H1 (cell line): ENCODE measurements around the gene NEBL. TPM values are rescaled to one million over a fixed set of nuclear protein-coding genes. Genes with fewer than 3 reads are reported as not detected.

Source experiments
- CTCF ChIA-PET: fragments of 300-600 bp; sonication (Branson Sonifier 250); formaldehyde crosslinking; loops from one replicate; lab custom pipeline; 2021; ENCODE audit not compliant: partially characterized antibody; lab: Charles Lee
- POLR2A ChIA-PET: fragments of 300-600 bp; sonication (Branson Sonifier 250); formaldehyde crosslinking; loops from one replicate; lab custom pipeline; 2021; ENCODE audit warnings: inconsistent platforms; ENCODE audit not compliant: partially characterized antibody; lab: Charles Lee
- DNase-seq, 2 experiments: peaks; one replicate each; pipeline versions ENCODE4 v3.0.0 to v3.0.0-alpha.2; 2010 to 2022; ENCODE audit warnings: low spot score in 2 of 2, low read depth in 1 of 2, mixed read lengths in 1 of 2
- FAIRE-seq: peaks from 2 replicates; lab custom pipeline; 2011; peaks lifted over from hg19 to GRCh38; lab: Jason Lieb, UNC
- H2AFZ ChIP-seq: 2 replicates; pipeline ENCODE4 v1.8.1; 2012; ENCODE audit warnings: low read length, inconsistent platforms
- H2AK5ac ChIP-seq: 2 replicates; pipeline ENCODE4 v1.6.1; 2013; ENCODE audit warnings: low read depth, low read length
- H2BK120ac ChIP-seq: replicated peaks from 2 replicates; pipeline ENCODE3; 2013; ENCODE audit warnings: low read depth, low read length, inconsistent platforms
- H2BK12ac ChIP-seq: 2 replicates; pipeline ENCODE4 v1.6.1; 2013; ENCODE audit warnings: low read depth, low read length
- H2BK15ac ChIP-seq: 2 replicates; pipeline ENCODE4 v1.6.1; 2013; ENCODE audit warnings: low read length
- H2BK20ac ChIP-seq: 2 replicates; pipeline ENCODE4 v1.6.1; 2013; ENCODE audit warnings: low read length
- H2BK5ac ChIP-seq: 2 replicates; pipeline ENCODE4 v1.6.1; 2013; ENCODE audit warnings: low read depth, low read length
- H3K14ac ChIP-seq: 2 replicates; pipeline ENCODE4 v1.6.1; 2013; ENCODE audit warnings: inconsistent platforms; ENCODE audit not compliant: insufficient read length
- H3K18ac ChIP-seq: 2 replicates; pipeline ENCODE4 v1.6.1; 2013; ENCODE audit warnings: low read length; ENCODE audit errors: extremely low read depth
- H3K23ac ChIP-seq: 2 replicates; pipeline ENCODE4 v1.6.1; 2013; ENCODE audit warnings: inconsistent platforms; ENCODE audit not compliant: insufficient read length
- H3K23me2 ChIP-seq: 2 replicates; pipeline ENCODE4 v1.6.1; 2013; ENCODE audit warnings: low read depth, low read length
- H3K27ac ChIP-seq: 2 replicates; pipeline ENCODE4 v1.6.1; 2011; ENCODE audit warnings: low read depth, low read length, inconsistent platforms
- H3K27me3 ChIP-seq, 4 experiments: replicated peaks in 1 of 4; 1 replicate in 1 of 4; 2 replicates in 3 of 4; pipeline versions ENCODE4 v1.6.1 to v1.8.1; 2011 to 2013; ENCODE audit warnings: low read length in 3 of 4, mild to moderate bottlenecking in 3 of 4, inconsistent platforms in 2 of 4, mixed read lengths in 2 of 4, moderate library complexity in 1 of 4; ENCODE audit not compliant: control insufficient read depth in 3 of 4, insufficient read depth in 3 of 4; ENCODE audit errors: extremely low read depth in 1 of 4
- H3K36me3 ChIP-seq, 4 experiments: 2 replicates each; pipeline versions ENCODE4 v1.6.1 to v1.8.1; 2011 to 2013; ENCODE audit warnings: mild to moderate bottlenecking in 4 of 4, low read length in 3 of 4, moderate library complexity in 2 of 4, control low read depth in 1 of 4, inconsistent platforms in 1 of 4; ENCODE audit not compliant: insufficient read depth in 4 of 4, control insufficient read depth in 2 of 4
- H3K4ac ChIP-seq: replicated peaks from 2 replicates; pipeline ENCODE3; 2013; ENCODE audit warnings: low read length, low read depth, mixed read lengths, inconsistent platforms; ENCODE audit not compliant: insufficient read length
- H3K4me1 ChIP-seq, 4 experiments: replicated peaks in 1 of 4; 1 replicate in 1 of 4; 2 replicates in 3 of 4; pipeline versions ENCODE4 v1.6.1 to v1.8.1; 2011 to 2013; ENCODE audit warnings: low read length in 3 of 4, inconsistent platforms in 2 of 4, mixed read lengths in 1 of 4; ENCODE audit not compliant: insufficient read depth in 4 of 4, control insufficient read depth in 3 of 4
- H3K4me2 ChIP-seq, 2 experiments: 2 replicates each; pipeline versions ENCODE4 v1.6.1 to v1.8.1; 2011 to 2013; ENCODE audit warnings: low read depth in 2 of 2, low read length in 2 of 2, control low read depth in 1 of 2, inconsistent platforms in 1 of 2, mild to moderate bottlenecking in 1 of 2; ENCODE audit not compliant: insufficient read depth in 1 of 2
- H3K4me3 ChIP-seq, 4 experiments: fragments of 200-600, 300-600 bp in 1 of 4; sonication (generic), shearing (Covaris generic), sonication (Bioruptor Twin) in 1 of 4; 2 replicates each; pipeline versions ENCODE4 v1.5.1 to v1.8.1; 2011 to 2016; ENCODE audit warnings: low read length in 4 of 4, low read depth in 3 of 4, control low read depth in 2 of 4, inconsistent platforms in 2 of 4, mild to moderate bottlenecking in 2 of 4, mixed read lengths in 1 of 4, moderate library complexity in 1 of 4; ENCODE audit not compliant: insufficient read depth in 2 of 4; ENCODE audit errors: extremely low read depth in 1 of 4
- H3K56ac ChIP-seq: replicated peaks from 2 replicates; pipeline ENCODE3; 2013; ENCODE audit warnings: low read depth, mild to moderate bottlenecking, mixed read lengths, low read length, inconsistent platforms; ENCODE audit not compliant: insufficient read length
- H3K79me1 ChIP-seq: 2 replicates; pipeline ENCODE4 v1.6.1; 2013; ENCODE audit warnings: low read depth, low read length, control low read depth
- H3K79me2 ChIP-seq, 2 experiments: 2 replicates each; pipeline versions ENCODE4 v1.6.1 to v1.8.1; 2012 to 2013; ENCODE audit warnings: low read length in 2 of 2, mild to moderate bottlenecking in 2 of 2, inconsistent platforms in 1 of 2; ENCODE audit not compliant: insufficient read depth in 2 of 2, control insufficient read depth in 1 of 2
- H3K9ac ChIP-seq, 4 experiments: replicated peaks in 1 of 4; 1 replicate in 1 of 4; 2 replicates in 3 of 4; pipeline versions ENCODE4 v1.6.1 to v1.8.1; 2011 to 2013; ENCODE audit warnings: low read depth in 3 of 4, low read length in 3 of 4, control low read depth in 2 of 4, mild to moderate bottlenecking in 2 of 4, moderate library complexity in 2 of 4, inconsistent platforms in 1 of 4; ENCODE audit errors: extremely low read depth in 1 of 4
- H3K9me3 ChIP-seq, 2 experiments: 2 replicates each; pipeline versions ENCODE4 v1.6.1 to v1.8.1; 2012 to 2013; ENCODE audit warnings: mild to moderate bottlenecking in 2 of 2, moderate library complexity in 2 of 2, control low read depth in 1 of 2, inconsistent platforms in 1 of 2, low read depth in 1 of 2, low read length in 1 of 2, mixed read lengths in 1 of 2; ENCODE audit not compliant: insufficient read depth in 2 of 2
- H4K20me1 ChIP-seq, 2 experiments: replicated peaks in 1 of 2; 2 replicates each; pipeline versions ENCODE3 to v1.8.1; 2011 to 2013; ENCODE audit warnings: inconsistent platforms in 2 of 2, low read length in 2 of 2, mild to moderate bottlenecking in 1 of 2; ENCODE audit not compliant: insufficient read depth in 2 of 2, control insufficient read depth in 1 of 2
- H4K5ac ChIP-seq: 2 replicates; pipeline ENCODE4 v1.6.1; 2013; ENCODE audit warnings: low read length, low read depth, mixed read lengths, inconsistent platforms; ENCODE audit not compliant: insufficient read length
- H4K8ac ChIP-seq: 2 replicates; pipeline ENCODE4 v1.8.0; 2013; ENCODE audit warnings: mild to moderate bottlenecking, moderate library complexity, low read length, inconsistent platforms; ENCODE audit not compliant: insufficient read depth; ENCODE audit errors: extremely low read depth
- H4K91ac ChIP-seq: replicated peaks from 2 replicates; pipeline ENCODE3; 2013; ENCODE audit warnings: low read length, mixed read lengths, inconsistent platforms; ENCODE audit not compliant: insufficient read length
- ATF3 ChIP-seq: IDR thresholded peaks from 2 replicates; pipeline ENCODE4 v1.6.1; 2011; ENCODE audit warnings: low read depth, mild to moderate bottlenecking, low read length; ENCODE audit not compliant: insufficient read depth
- CREB1 ChIP-seq: IDR thresholded peaks from 2 replicates; pipeline ENCODE4 v1.6.1; 2012; ENCODE audit warnings: inconsistent platforms
- SRF ChIP-seq: IDR thresholded peaks from 2 replicates; pipeline ENCODE4 v1.6.1; 2011; ENCODE audit warnings: mild to moderate bottlenecking, low read depth, low read length, moderate library complexity
- YY1 ChIP-seq: IDR thresholded peaks from 2 replicates; pipeline ENCODE4 v1.6.1; 2011; ENCODE audit warnings: low read depth, mild to moderate bottlenecking, low read length
- WGBS, 2 experiments: shearing (Covaris generic) in 1 of 2; methylation state at CpG; one replicate each; pipeline versions ENCODE4 v1.1.6 to v1.1.7; 2013 to 2015; ENCODE audit warnings: low lambda C conversion rate in 2 of 2, mixed read lengths in 2 of 2, inconsistent platforms in 1 of 2, low coverage in 1 of 2, missing lambda C conversion rate in 1 of 2; ENCODE audit not compliant: insufficient replicate concordance in 2 of 2, insufficient coverage in 1 of 2, insufficient read length in 1 of 2; ENCODE audit errors: extremely low coverage in 1 of 2, missing lambda C conversion rate in 1 of 2; 5-methylcytosine and 5-hydroxymethylcytosine counted together
- long read RNA-seq, 2 experiments: library from RNA in 1 of 2; library from capped mRNA in 1 of 2; stranded (forward); transcript quantifications; one replicate each; pipeline ENCODE4 v2.0.0, GENCODE V29; 2021; ENCODE audit warnings: inconsistent platforms in 1 of 2
- polyA minus RNA-seq, 3 experiments: library from RNA; depleted of rRNA, polyadenylated mRNA; stranded (reverse); fragments of >200 nt; gene quantifications; 1 replicate in 2 of 3; 2 replicates in 1 of 3; pipeline ENCODE4 v1.2.3, GENCODE V29; 2011
- polyA plus RNA-seq, 7 experiments: library from polyadenylated mRNA; depleted of rRNA in 3 of 7; stranded (reverse) in 5 of 7; unstranded in 2 of 7; fragments of >200 nt in 5 of 7; fragments of 200-250 nt in 2 of 7; gene quantifications; 1 replicate in 5 of 7; 2 replicates in 1 of 7; 4 replicates in 1 of 7; pipeline versions ENCODE4 v1.2.1 to v1.2.3, GENCODE V29; 2011 to 2013; ENCODE audit warnings: missing spikeins in 2 of 7, mixed read lengths in 2 of 7
- total RNA-seq: library from RNA; stranded (reverse); fragmentation: NEBNext Ultra II Directional; extraction: Animal tissue kit (Norgen Biotek cat#: 25700); gene quantifications from 2 replicates; pipeline ENCODE4 v1.2.1, GENCODE V29; 2021

NEBL gene
- total RNA-seq: 10.5 TPM in 2 replicates
- polyA plus RNA-seq (2011; rRNA removed): 4.7 and 7.5 TPM in 2 replicates
- polyA plus RNA-seq (2011; cell fraction: cytosol; rRNA removed): 7.9 TPM
- 12.0 TPM for polyA plus RNA-seq (2011; cell fraction: nucleus; rRNA removed)
- 5.3 to 7.8 TPM (median 6.0 TPM) in 4 replicates for polyA plus RNA-seq (2012, experiment 1 of 2)
- 0.46 TPM for polyA plus RNA-seq (2012, experiment 2 of 2)
- 7.6 TPM for polyA plus RNA-seq (2013, experiment 1 of 2)
- 8.1 TPM for polyA plus RNA-seq (2013, experiment 2 of 2)
- polyA minus RNA-seq (2011; rRNA and poly(A)+ RNA removed): 24.5 and 43.9 TPM in 2 replicates
- polyA minus RNA-seq (2011; cell fraction: cytosol; rRNA and poly(A)+ RNA removed): 10.2 TPM
- 55.6 TPM for polyA minus RNA-seq (2011; cell fraction: nucleus; rRNA and poly(A)+ RNA removed)
- long read RNA-seq, experiment 1, partial matches to known transcripts: 2 of 12 reads
- long read RNA-seq, experiment 1, other reads (novel, unspliced or antisense): 7 of 12 reads
- long read RNA-seq, experiment 2: 0 reads

GRCh38 chr10:20897146-20897825 lies at the start of gene NEBL:
NEBL (minus strand) TSS chr10:20897311; CDS start chr10:20897205, 106 bp downstream.
- ChIA-PET POLR2A (no interaction called here), CTCF (no interaction called here)
- Histone ChIP-seq H3K27me3 (no peaks in the 10 kb centered on the region), H3K4me3 (no peak within 1 kb of the TSS), H3K23me2 (no peaks in the 10 kb centered on the region), H3K56ac (no peak within 1 kb of the TSS), H3K4ac (no peak within 1 kb of the TSS), H3K18ac (no peak within 1 kb of the TSS), H4K20me1 (no peaks in the 10 kb centered on the region), H4K91ac (no peak within 1 kb of the TSS), H2BK12ac (no peak within 1 kb of the TSS), H3K9ac (no peak within 1 kb of the TSS), H2AFZ (no peak within 1 kb of the TSS), H4K8ac (no peak within 1 kb of the TSS), H2AK5ac (no peak within 1 kb of the TSS), H3K14ac (no peak within 1 kb of the TSS), H2BK20ac (no peak within 1 kb of the TSS), H3K79me2 (no peaks in the 10 kb centered on the region), H3K27ac (no peak within 1 kb of the TSS), H3K9me3 (no peaks in the 10 kb centered on the region), H3K36me3 (no peaks in the 10 kb centered on the region), H2BK120ac (no peak within 1 kb of the TSS), H2BK5ac (no peak within 1 kb of the TSS), H3K79me1 (no peaks in the 10 kb centered on the region), H2BK15ac (no peak within 1 kb of the TSS), H4K5ac (no peak within 1 kb of the TSS), H3K4me1 (peaks cover 0 to 5% (median 0%) of the 10 kb centered on the region in 4 experiments; a peak in 1 of 7 replicates), H3K4me2 (no peak within 1 kb of the TSS), H3K23ac (no peak within 1 kb of the TSS)
- no peak for TF ChIP-seq ATF3
- TF ChIP-seq SRF: no peak
- no peak for TF ChIP-seq YY1
- no peak for TF ChIP-seq CREB1
- DNase-seq (no peak), FAIRE-seq (no peak)
- WGBS, 2 experiments: 87% methylated on average over 2 of the region's 2 CpGs; no CpG with 5 or more reads in 1 of the 2 experiments
